NCI-H460 (cell line): Measurements from ENCODE around the gene GPR42. TPM values are rescaled to one million over a fixed set of nuclear protein-coding genes. Genes with fewer than 3 reads are reported as not detected.

ENCODE experiments used
- DNase-seq: peaks from one replicate; pipeline ENCODE4 v3.0.0-alpha.2; 2016; ENCODE audit warnings: low read depth; ENCODE audit errors: extremely low read depth
- small RNA-seq, 2 experiments: library from RNA; depleted of rRNA; stranded (forward); fragments of <200 nt; gene quantifications; one replicate each; pipeline ENCODE3, GENCODE V24; 2014
- total RNA-seq: library from RNA; depleted of rRNA; stranded (reverse); fragments of >200 nt; shearing (Covaris generic); gene quantifications from 2 replicates; pipeline ENCODE4 v1.2.3, GENCODE V29; 2014; rRNA removed

Gene GPR42
- total RNA-seq, 1 experiment from 2014 or later, result not detected

- no peak for DNase-seq
Measured at GRCh38 chr19:35417713-35418534, 47.1 kb downstream of the GPR42 start.

DNA sequence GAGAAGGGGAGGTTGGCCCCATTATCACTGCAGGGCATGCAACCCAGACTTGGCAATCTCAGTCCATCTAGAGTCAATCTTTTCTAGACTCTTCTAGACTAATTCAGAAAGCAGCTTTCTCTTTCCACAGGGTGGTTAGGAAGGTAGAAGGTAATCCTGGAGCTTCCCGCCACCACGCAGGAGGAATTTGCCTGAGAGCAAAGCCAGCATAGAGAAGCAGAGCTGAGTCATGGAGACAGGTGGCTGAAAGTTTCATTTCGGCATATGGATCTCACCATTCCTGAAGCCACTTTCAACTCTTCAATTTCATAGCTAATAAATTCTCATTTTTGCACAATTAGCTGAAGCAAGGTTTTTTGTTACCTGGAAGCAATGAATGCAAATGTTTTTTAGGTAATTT lies 48.2 kb downstream of the GPR42 start:
- no peak for DNase-seq

DNA sequence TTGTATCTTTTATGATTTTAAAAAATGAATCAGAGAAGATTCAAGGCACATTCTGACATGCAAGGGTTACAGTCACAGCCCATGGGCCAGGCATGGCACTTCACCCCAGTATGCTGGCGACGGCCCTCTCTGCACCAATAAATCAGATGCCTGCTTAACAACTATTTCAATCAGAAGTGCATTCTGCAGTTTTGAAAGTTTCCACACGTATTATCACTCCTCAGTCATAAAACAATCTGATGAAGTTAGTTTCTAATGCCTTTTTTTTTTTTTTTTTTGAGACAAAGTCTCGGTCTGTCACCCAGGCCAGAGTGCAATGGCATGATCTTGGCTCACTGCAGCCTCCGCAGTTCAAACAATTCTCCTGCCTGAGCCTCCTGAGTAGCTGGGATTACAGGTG lies 48.9 kb downstream of the GPR42 start:
- DNase-seq, result no peak

GRCh38 chr19:35421362-35421761 lies 50.5 kb downstream of the GPR42 start:
- no peak for DNase-seq

Small RNA genes lying within 50 kb of the gene (small RNA-seq; reads per million reads assigned to genes)
- gene RN7SL491P, result 0 reads per million in 2 experiments

Other genes starting within 250 kb of the GPR42 start
- gene LGI4, start 236.0 kb upstream of the GPR42 start, total RNA-seq, result 0.12 TPM in 1 of 2 replicates, not detected in the other
- not detected in 2 replicates for gene FXYD1, start 232.2 kb upstream of the GPR42 start, total RNA-seq
- gene FXYD7, start 227.8 kb upstream of the GPR42 start, total RNA-seq, result not detected in 2 replicates
- gene FXYD5, start 216.3 kb upstream of the GPR42 start, total RNA-seq, result 104 TPM in 2 replicates
- gene FAM187B, start 142.3 kb upstream of the GPR42 start, total RNA-seq, result not detected in 2 replicates
- 0.10 and 0.63 TPM in 2 replicates for gene LSR, start 122.1 kb upstream of the GPR42 start, total RNA-seq
- gene USF2, start 102.1 kb upstream of the GPR42 start, total RNA-seq, result 42.8 and 43.9 TPM in 2 replicates
- gene HAMP, start 88.5 kb upstream of the GPR42 start, total RNA-seq, result not detected in 2 replicates
- not detected in 2 replicates for gene MAG, start 78.9 kb upstream of the GPR42 start, total RNA-seq
- not detected in 2 replicates for gene CD22, start 41.9 kb upstream of the GPR42 start, total RNA-seq
- not detected in 2 replicates for gene FFAR1, start 23.2 kb upstream of the GPR42 start, total RNA-seq
- gene FFAR3, start 12.6 kb upstream of the GPR42 start, total RNA-seq, result not detected in 2 replicates
- gene FFAR2, start 77.2 kb downstream of the GPR42 start, total RNA-seq, result not detected in 2 replicates
- gene KRTDAP, start 119.4 kb downstream of the GPR42 start, total RNA-seq, result not detected in 2 replicates
- gene DMKN, start 142.6 kb downstream of the GPR42 start, total RNA-seq, result 0.40 TPM in 1 of 2 replicates, not detected in the other
- gene SBSN, start 157.2 kb downstream of the GPR42 start, total RNA-seq, result not detected in 2 replicates
- not detected in 2 replicates for gene GAPDHS, start 162.4 kb downstream of the GPR42 start, total RNA-seq
- 231 and 277 TPM in 2 replicates for gene TMEM147, start 174.6 kb downstream of the GPR42 start, total RNA-seq
- not detected in 2 replicates for gene ATP4A, start 192.6 kb downstream of the GPR42 start, total RNA-seq
- not detected in 2 replicates for gene PMIS2, start 215.1 kb downstream of the GPR42 start, total RNA-seq
- 8.6 and 9.9 TPM in 2 replicates for gene HAUS5, start 241.7 kb downstream of the GPR42 start, total RNA-seq